GM23248 (cell line): Measurements from ENCODE around the gene BTAF1. TPM values are rescaled to one million over a fixed set of nuclear protein-coding genes. Genes with fewer than 3 reads are reported as not detected.
A peak's percentile ranks its signal among the peaks of the same experiment; 100 is the strongest.

Experiments
- DNase-seq: peaks from one replicate; pipeline ENCODE4 v3.0.0-alpha.2; 2015
- H2AFZ ChIP-seq: fragments of 200-600 bp; sonication (generic); 2 replicates; pipeline ENCODE4 v1.6.1; 2016; ENCODE audit warnings: antibody characterized with exemption
- H3F3A ChIP-seq: fragments of 200-600 bp; sonication (generic); 2 replicates; pipeline ENCODE4 v1.6.1; 2016; ENCODE audit warnings: mild to moderate bottlenecking, antibody characterized with exemption, mixed run types; ENCODE audit not compliant: insufficient read depth
- H3K27ac ChIP-seq: fragments of 200-600 bp; sonication (generic); 2 replicates; pipeline ENCODE4 v1.5.1; 2016; ENCODE audit warnings: mild to moderate bottlenecking
- H3K27me3 ChIP-seq: fragments of 200-600 bp; sonication (generic); replicated peaks from 2 replicates; pipeline ENCODE4 v1.6.1; 2016; ENCODE audit warnings: mild to moderate bottlenecking; ENCODE audit not compliant: insufficient read depth
- H3K36me3 ChIP-seq: fragments of 200-600 bp; sonication (generic); 2 replicates; pipeline ENCODE4 v1.6.1; 2016; ENCODE audit warnings: low read depth, mild to moderate bottlenecking
- H3K4me1 ChIP-seq: fragments of 200-600 bp; sonication (generic); 2 replicates; pipeline ENCODE4 v1.6.1; 2016; ENCODE audit warnings: mild to moderate bottlenecking; ENCODE audit not compliant: insufficient read depth
- H3K4me2 ChIP-seq: fragments of 200-600 bp; sonication (generic); one replicate; pipeline ENCODE4 v1.6.1; 2016; ENCODE audit warnings: mild to moderate bottlenecking; ENCODE audit not compliant: unreplicated experiment
- H3K4me3 ChIP-seq: fragments of 200-600 bp; sonication (generic); 2 replicates; pipeline ENCODE4 v1.5.1; 2016; ENCODE audit warnings: mild to moderate bottlenecking
- H3K79me2 ChIP-seq: fragments of 200-600 bp; sonication (generic); 2 replicates; pipeline ENCODE4 v1.6.1; 2016; ENCODE audit warnings: mild to moderate bottlenecking; ENCODE audit not compliant: insufficient read depth
- H3K9ac ChIP-seq: fragments of 200-600 bp; sonication (generic); 2 replicates; pipeline ENCODE4 v1.6.1; 2016; ENCODE audit warnings: mild to moderate bottlenecking
- H3K9me2 ChIP-seq: fragments of 200-600 bp; sonication (generic); 2 replicates; pipeline ENCODE4 v1.6.1; 2016; ENCODE audit warnings: mixed run types, mild to moderate bottlenecking, moderate library complexity; ENCODE audit not compliant: insufficient read depth
- H3K9me3 ChIP-seq: fragments of 200-600 bp; sonication (generic); one replicate; pipeline ENCODE4 v1.6.1; 2017; ENCODE audit warnings: low read depth
- H4K20me1 ChIP-seq: fragments of 200-600 bp; sonication (generic); 2 replicates; pipeline ENCODE4 v1.6.0; 2016; ENCODE audit not compliant: insufficient read depth
- EZH2 ChIP-seq: fragments of 200-600 bp; sonication (generic); IDR thresholded peaks from 2 replicates; pipeline ENCODE4 v1.6.1; 2018; ENCODE audit warnings: antibody characterized with exemption, mild to moderate bottlenecking; ENCODE audit not compliant: insufficient read depth, poor library complexity, severe bottlenecking
- EZH2phosphoT487 ChIP-seq: fragments of 200-600 bp; sonication (generic); IDR thresholded peaks from 2 replicates; pipeline ENCODE4 v1.6.1; 2018; ENCODE audit warnings: antibody characterized with exemption, moderate library complexity, mild to moderate bottlenecking, low read depth; ENCODE audit not compliant: insufficient read depth
- WGBS, 2 experiments: methylation state at CpG; one replicate each; pipeline ENCODE4 v1.1.6; 2015 to 2017; ENCODE audit warnings: low lambda C conversion rate in 2 of 2, low coverage in 1 of 2; ENCODE audit errors: missing lambda C conversion rate in 2 of 2; 5-methylcytosine and 5-hydroxymethylcytosine counted together
- in situ Hi-C: fragments of 300-500 bp; cut with MboI; formaldehyde crosslinking; loops from 2 replicates; pipeline ENCODE4 v1.15.0; 2020
- polyA plus RNA-seq: library from polyadenylated mRNA; unstranded; fragments of >200 nt; fragmentation: Nextera tagmentation; extraction: Ambion mirVana; gene quantifications from 2 replicates; pipeline ENCODE4 v1.2.1, GENCODE V29; 2016
- total RNA-seq: library from RNA; depleted of rRNA; stranded (reverse); fragments of >200 nt; shearing (Covaris generic); gene quantifications from 2 replicates; pipeline ENCODE4 v1.2.3, GENCODE V29; 2014

BTAF1 gene
- total and polyA plus RNA-seq, 2 experiments from 2014 or later = 17.0 to 29.2 TPM

DNA sequence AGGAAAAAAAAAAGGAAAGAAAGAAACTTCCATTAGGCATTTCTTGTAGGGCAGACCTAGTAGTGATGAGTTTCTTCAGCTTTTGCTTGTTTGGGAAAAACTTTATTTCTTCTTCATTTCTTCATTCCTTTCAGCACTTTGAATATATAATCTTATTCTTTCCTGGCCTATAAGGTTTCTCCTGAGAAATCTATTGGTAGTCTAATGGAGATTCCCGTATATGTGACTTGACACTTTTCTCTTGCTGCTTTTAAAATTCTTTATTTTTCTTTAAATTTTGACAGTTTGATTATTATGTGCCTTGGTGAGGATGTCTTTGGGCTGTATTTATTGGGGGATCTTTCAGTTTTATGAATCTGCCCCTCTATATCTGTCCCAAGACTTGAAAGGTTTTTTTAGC, 3.9 kb upstream of the BTAF1 start:
- DNase-seq = no peak
- H3K4me1 ChIP-seq = peaks cover 4% of the 10 kb centered on the region; the same call in 1 of the 2 replicates
- H3K9me2 ChIP-seq = no peaks in the 10 kb centered on the region
- peaks cover 14% of the 10 kb centered on the region; the same call in 1 of the 2 replicates for H3F3A ChIP-seq
- no peak overlapping the region for H3K4me3 ChIP-seq
- WGBS, 2 experiments = 74 to 89% methylated on average over 1 of the region's 1 CpG
- no peak overlapping the region for H3K4me2 ChIP-seq
- no peak overlapping the region for H3K27ac ChIP-seq
- in situ Hi-C loops = loop anchor here (25.0 kb wide), 1 partner anchor 1032 kb away; no protein-coding TSS in a partner anchor
- H3K9ac ChIP-seq = no peak overlapping the region
- no peaks in the 10 kb centered on the region for H3K36me3 ChIP-seq
- TF ChIP-seq EZH2phosphoT487 (no peak), EZH2 (no peak)
- no peaks in the 10 kb centered on the region for H3K9me3 ChIP-seq
- H3K79me2 ChIP-seq = peaks cover 10% of the 10 kb centered on the region
- no peak overlapping the region for H2AFZ ChIP-seq
- no peaks in the 10 kb centered on the region for H4K20me1 ChIP-seq
- no peaks in the 10 kb centered on the region; the same call in 1 of the 2 replicates for H3K27me3 ChIP-seq

DNA sequence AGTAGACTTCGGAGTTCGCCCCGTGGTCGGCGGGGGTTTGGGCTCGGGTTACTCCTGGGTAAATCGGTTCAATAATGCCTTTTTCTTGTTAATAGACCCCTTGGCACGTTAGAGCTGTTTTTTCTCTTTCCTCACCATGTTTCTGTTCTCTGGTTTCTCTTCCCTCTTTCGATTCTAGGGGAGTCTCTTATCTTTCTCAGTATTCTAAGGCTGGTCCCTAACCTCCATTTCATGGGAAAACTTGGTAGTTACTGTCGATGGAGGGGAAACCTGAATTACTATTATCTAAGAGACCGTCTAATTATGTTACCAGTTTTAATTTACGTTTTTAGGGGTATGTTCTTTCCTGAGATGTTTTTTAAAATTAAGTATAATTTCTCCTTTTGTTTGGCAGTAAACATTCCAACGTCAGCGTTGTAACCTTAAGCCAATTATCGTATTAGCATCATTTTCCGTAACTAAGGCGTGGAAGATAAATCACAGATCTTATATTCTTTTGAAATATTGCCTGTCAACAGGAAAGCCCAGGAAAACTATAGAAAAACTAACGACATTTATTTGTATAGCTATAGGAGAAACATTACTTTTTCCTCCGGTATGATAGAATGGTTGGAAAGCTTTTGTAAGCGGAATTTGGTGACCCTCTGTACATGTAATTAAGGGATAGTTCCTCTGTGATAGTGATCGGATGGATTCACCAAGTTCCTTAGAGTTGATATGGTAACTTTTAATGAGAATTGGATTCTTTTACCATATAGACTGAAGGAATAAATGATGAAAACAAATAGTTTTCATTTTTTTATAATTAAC, 847 bp downstream of the BTAF1 start:
- Histone ChIP-seq H3K36me3 (no peaks in the 10 kb centered on the region), H3K27me3 (no peaks in the 10 kb centered on the region), H3F3A (peaks cover 19% of the 10 kb centered on the region; the same call in 1 of the 2 replicates), H3K4me2 (peak overlapping the region; percentile 91), H3K9ac (peak overlapping the region; percentile 94), H3K4me1 (peaks cover 8% of the 10 kb centered on the region), H2AFZ (peak overlapping the region; percentile 88), H3K27ac (peak overlapping the region; percentile 89), H3K79me2 (peaks cover 58% of the 10 kb centered on the region), H4K20me1 (peaks cover 18% of the 10 kb centered on the region; the same call in 1 of the 2 replicates), H3K9me2 (no peaks in the 10 kb centered on the region), H3K4me3 (peak overlapping the region; percentile 85), H3K9me3 (no peaks in the 10 kb centered on the region)
- TF ChIP-seq EZH2 (no peak), EZH2phosphoT487 (no peak)
- peak; percentile 59 for DNase-seq
- 1 to 2% methylated on average over 21 of the region's 21 CpGs for WGBS, 2 experiments
- in situ Hi-C loops = loop anchor here (25.0 kb wide), 1 partner anchor 1037 kb away; no protein-coding TSS in a partner anchor

DNA sequence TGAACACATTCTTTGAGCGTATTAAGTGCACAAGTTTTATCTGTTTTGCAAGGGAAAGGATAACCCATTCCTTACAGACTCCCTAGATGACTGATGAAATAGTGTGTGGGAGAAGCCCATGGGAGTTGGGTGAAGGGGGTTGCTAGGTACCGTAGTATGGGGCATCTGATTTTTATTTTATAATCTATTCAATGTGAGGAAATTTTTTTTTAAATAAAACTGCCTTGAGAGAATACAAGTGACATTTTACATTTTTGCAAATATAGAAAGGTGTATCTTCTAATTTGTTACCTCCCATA, 1.4 kb downstream of the BTAF1 start:
- peaks cover 19% of the 10 kb centered on the region; the same call in 1 of the 2 replicates for H3F3A ChIP-seq
- H3K27me3 ChIP-seq = no peaks in the 10 kb centered on the region
- peak overlapping the region; percentile 89 for H3K27ac ChIP-seq
- 1 to 3% methylated on average over 2 of the region's 2 CpGs for WGBS, 2 experiments
- no peaks in the 10 kb centered on the region for H3K9me2 ChIP-seq
- peaks cover 8% of the 10 kb centered on the region for H3K4me1 ChIP-seq
- H3K4me3 ChIP-seq = peak overlapping the region; percentile 85
- H3K36me3 ChIP-seq = no peaks in the 10 kb centered on the region
- peak overlapping the region; percentile 91 for H3K4me2 ChIP-seq
- H3K79me2 ChIP-seq = peaks cover 63% of the 10 kb centered on the region
- TF ChIP-seq EZH2phosphoT487 (no peak), EZH2 (no peak)
- peak overlapping the region; percentile 88; the same call in 1 of the 2 replicates for H2AFZ ChIP-seq
- H4K20me1 ChIP-seq = peaks cover 18% of the 10 kb centered on the region; the same call in 1 of the 2 replicates
- H3K9ac ChIP-seq = peak overlapping the region; percentile 94
- peak; percentile 58 for DNase-seq
- no peaks in the 10 kb centered on the region for H3K9me3 ChIP-seq
- in situ Hi-C loops = no loop called here

DNA sequence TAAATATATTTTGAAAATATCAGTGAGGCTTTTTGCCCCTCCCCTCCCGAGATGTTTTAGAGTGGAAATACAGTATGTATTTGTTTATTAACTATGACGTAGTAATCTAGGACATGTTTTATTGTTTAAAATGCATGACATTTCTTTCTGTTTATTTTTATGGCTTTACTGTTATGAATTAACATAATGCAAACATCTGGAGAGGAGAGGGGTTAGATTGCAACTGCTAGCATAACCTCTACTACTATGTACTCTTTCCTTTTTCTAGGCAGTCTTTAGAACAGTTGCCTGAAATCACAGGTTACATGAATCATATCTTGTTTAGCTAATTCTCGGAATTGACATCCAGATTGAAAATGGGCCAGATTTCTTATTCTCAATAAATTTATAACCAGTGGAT, 7.4 kb downstream of the BTAF1 start:
- Histone ChIP-seq H2AFZ (no peak overlapping the region), H3F3A (peaks cover 10% of the 10 kb centered on the region; the same call in 1 of the 2 replicates), H3K4me2 (no peak overlapping the region), H3K4me3 (no peak overlapping the region), H3K36me3 (peaks cover 6% of the 10 kb centered on the region), H3K9ac (no peak overlapping the region), H4K20me1 (peaks cover 42% of the 10 kb centered on the region), H3K27me3 (no peaks in the 10 kb centered on the region), H3K9me3 (no peaks in the 10 kb centered on the region), H3K27ac (no peak overlapping the region), H3K4me1 (peaks cover 6% of the 10 kb centered on the region; the same call in 1 of the 2 replicates), H3K9me2 (no peaks in the 10 kb centered on the region), H3K79me2 (peaks cover 100% of the 10 kb centered on the region)
- DNase-seq = no peak
- no peak for TF ChIP-seq EZH2
- no peak for TF ChIP-seq EZH2phosphoT487
- WGBS, 2 experiments = 64 to 68% methylated on average over 3 of the region's 3 CpGs
- in situ Hi-C loops = no loop called here
